SK-N-SH treated with all-trans-retinoic acid at 6 μM for 48 hours (cell line): ENCODE measurements around the gene ASF1B.

ENCODE experiments used
- ATAC-seq: fragments of 200-7000 bp; cut with Tn5 transposase; 3 replicates; pipeline ENCODE4 v1.9.1; 2020; ENCODE audit warnings: mild to moderate bottlenecking, moderate library complexity
- ARNTL ChIP-seq: fragments of 450-650 bp; formaldehyde crosslinking; IDR thresholded peaks from 2 replicates; pipeline ENCODE4 v1.5.0; 2020; ENCODE audit warnings: low read depth, mild to moderate bottlenecking, moderate library complexity, borderline replicate concordance
- BACH2 ChIP-seq: fragments of 250-450 bp; sonication (Bioruptor Pico); IDR thresholded peaks from 2 replicates; pipeline ENCODE4 v1.9.0; 2021; ENCODE audit warnings: mild to moderate bottlenecking, borderline replicate concordance
- CSDC2 ChIP-seq: fragments of 250-450 bp; sonication (Bioruptor Pico); IDR thresholded peaks from 2 replicates; pipeline ENCODE4 v1.5.0; 2020; ENCODE audit warnings: mild to moderate bottlenecking, moderate library complexity
- ESRRG ChIP-seq: fragments of 250-450 bp; sonication (Bioruptor Pico); IDR thresholded peaks from 2 replicates; pipeline ENCODE4 v1.6.1; 2021; ENCODE audit warnings: mild to moderate bottlenecking
- GLIS3 ChIP-seq: fragments of 250-450 bp; sonication (Bioruptor Pico); IDR thresholded peaks from 2 replicates; pipeline ENCODE4 v1.5.0; 2020; ENCODE audit warnings: mild to moderate bottlenecking, moderate library complexity
- OSR1 ChIP-seq: fragments of 250-450 bp; sonication (Bioruptor Pico); IDR thresholded peaks from 2 replicates; pipeline ENCODE4 v1.8.0; 2022; ENCODE audit warnings: moderate library complexity, mild to moderate bottlenecking, inconsistent platforms
- PPARA ChIP-seq: fragments of 250-450 bp; sonication (Bioruptor Pico); IDR thresholded peaks from 2 replicates; pipeline ENCODE4 v1.5.0; 2020; ENCODE audit warnings: mild to moderate bottlenecking, borderline replicate concordance
- RARB ChIP-seq: fragments of 250-450 bp; sonication (Bioruptor Pico); IDR thresholded peaks from 2 replicates; pipeline ENCODE4 v1.8.0; 2021; ENCODE audit warnings: mild to moderate bottlenecking, moderate library complexity
- SNAI2 ChIP-seq: fragments of 250-450 bp; sonication (Bioruptor Pico); IDR thresholded peaks from 2 replicates; pipeline ENCODE4 v1.5.0; 2020; ENCODE audit warnings: mild to moderate bottlenecking, moderate library complexity
- TCF4 ChIP-seq: fragments of 250-450 bp; sonication (Bioruptor Pico); IDR thresholded peaks from 2 replicates; pipeline ENCODE4 v1.8.0; 2021; ENCODE audit warnings: mild to moderate bottlenecking, moderate library complexity, borderline replicate concordance
- ZC3H10 ChIP-seq: fragments of 250-450 bp; sonication (Bioruptor Pico); IDR thresholded peaks from 2 replicates; pipeline ENCODE4 v1.5.1; 2021; ENCODE audit warnings: mild to moderate bottlenecking, moderate library complexity
- ZFP3 ChIP-seq: fragments of 250-450 bp; sonication (Bioruptor Pico); IDR thresholded peaks from 2 replicates; pipeline ENCODE4 v1.5.0; 2020; ENCODE audit warnings: mild to moderate bottlenecking, moderate library complexity
- ZFP30 ChIP-seq: fragments of 450-650 bp; formaldehyde crosslinking; IDR thresholded peaks from 2 replicates; pipeline ENCODE4 v1.5.0; 2022; ENCODE audit warnings: mild to moderate bottlenecking, moderate library complexity
- ZNF565 ChIP-seq: fragments of 450-650 bp; formaldehyde crosslinking; conservative IDR thresholded peaks from 2 replicates; pipeline ENCODE4 v1.5.0; 2020; ENCODE audit warnings: low read depth, mild to moderate bottlenecking, moderate library complexity
- ZNF70 ChIP-seq: fragments of 450-650 bp; formaldehyde crosslinking; IDR thresholded peaks from 2 replicates; pipeline ENCODE4 v1.5.0; 2020; ENCODE audit warnings: mild to moderate bottlenecking, moderate library complexity
- ZNF8 ChIP-seq: fragments of 450-650 bp; formaldehyde crosslinking; IDR thresholded peaks from 2 replicates; pipeline ENCODE4 v1.5.0; 2020; ENCODE audit warnings: mild to moderate bottlenecking, moderate library complexity
- TF ChIP-seq, protein P1 (sequence below): fragments of 250-450 bp; sonication (Bioruptor Pico); IDR thresholded peaks from 2 replicates; pipeline ENCODE4 v1.8.0; 2020; ENCODE audit warnings: mild to moderate bottlenecking, moderate library complexity, borderline replicate concordance
- TF ChIP-seq, protein P2 (sequence below): fragments of 250-450 bp; sonication (Bioruptor Pico); IDR thresholded peaks from 2 replicates; pipeline ENCODE4 v1.8.0; 2021; ENCODE audit warnings: low read depth, mild to moderate bottlenecking, moderate library complexity, borderline replicate concordance
- TF ChIP-seq, protein P3 (sequence below): fragments of 250-450 bp; sonication (Bioruptor Pico); IDR thresholded peaks from 2 replicates; pipeline ENCODE4 v1.5.0; 2020; ENCODE audit warnings: mild to moderate bottlenecking, moderate library complexity
- TF ChIP-seq, protein P4 (sequence below): fragments of 250-450 bp; sonication (Bioruptor Pico); IDR thresholded peaks from 2 replicates; pipeline ENCODE4 v1.5.1; 2021; ENCODE audit warnings: mild to moderate bottlenecking, moderate library complexity
- TF ChIP-seq, protein P5 (sequence below): fragments of 250-450 bp; sonication (Bioruptor Pico); IDR thresholded peaks from 2 replicates; pipeline ENCODE4 v1.5.1; 2020; ENCODE audit warnings: low read depth, mild to moderate bottlenecking, moderate library complexity

Gene ASF1B

GRCh38 chr19:14159059-14159458 lies 22.7 kb upstream of the ASF1B start:
- TF ChIP-seq ESRRG (no peak), BACH2 (CRISPR knock-in tag) (no peak), ZNF8 (CRISPR knock-in tag) (no peak), ZNF70 (CRISPR knock-in tag) (no peak), OSR1 (CRISPR knock-in tag) (no peak), GLIS3 (CRISPR knock-in tag) (no peak), TCF4 (CRISPR knock-in tag) (no peak), CSDC2 (no peak), ARNTL (CRISPR knock-in tag) (no peak), ZNF565 (CRISPR knock-in tag) (no peak), SNAI2 (CRISPR knock-in tag) (no peak), PPARA (no peak), ZFP3 (no peak)
- TF ChIP-seq, protein P1, sequence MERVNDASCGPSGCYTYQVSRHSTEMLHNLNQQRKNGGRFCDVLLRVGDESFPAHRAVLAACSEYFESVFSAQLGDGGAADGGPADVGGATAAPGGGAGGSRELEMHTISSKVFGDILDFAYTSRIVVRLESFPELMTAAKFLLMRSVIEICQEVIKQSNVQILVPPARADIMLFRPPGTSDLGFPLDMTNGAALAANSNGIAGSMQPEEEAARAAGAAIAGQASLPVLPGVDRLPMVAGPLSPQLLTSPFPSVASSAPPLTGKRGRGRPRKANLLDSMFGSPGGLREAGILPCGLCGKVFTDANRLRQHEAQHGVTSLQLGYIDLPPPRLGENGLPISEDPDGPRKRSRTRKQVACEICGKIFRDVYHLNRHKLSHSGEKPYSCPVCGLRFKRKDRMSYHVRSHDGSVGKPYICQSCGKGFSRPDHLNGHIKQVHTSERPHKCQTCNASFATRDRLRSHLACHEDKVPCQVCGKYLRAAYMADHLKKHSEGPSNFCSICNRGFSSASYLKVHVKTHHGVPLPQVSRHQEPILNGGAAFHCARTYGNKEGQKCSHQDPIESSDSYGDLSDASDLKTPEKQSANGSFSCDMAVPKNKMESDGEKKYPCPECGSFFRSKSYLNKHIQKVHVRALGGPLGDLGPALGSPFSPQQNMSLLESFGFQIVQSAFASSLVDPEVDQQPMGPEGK: no peak
- TF ChIP-seq, protein P2, sequence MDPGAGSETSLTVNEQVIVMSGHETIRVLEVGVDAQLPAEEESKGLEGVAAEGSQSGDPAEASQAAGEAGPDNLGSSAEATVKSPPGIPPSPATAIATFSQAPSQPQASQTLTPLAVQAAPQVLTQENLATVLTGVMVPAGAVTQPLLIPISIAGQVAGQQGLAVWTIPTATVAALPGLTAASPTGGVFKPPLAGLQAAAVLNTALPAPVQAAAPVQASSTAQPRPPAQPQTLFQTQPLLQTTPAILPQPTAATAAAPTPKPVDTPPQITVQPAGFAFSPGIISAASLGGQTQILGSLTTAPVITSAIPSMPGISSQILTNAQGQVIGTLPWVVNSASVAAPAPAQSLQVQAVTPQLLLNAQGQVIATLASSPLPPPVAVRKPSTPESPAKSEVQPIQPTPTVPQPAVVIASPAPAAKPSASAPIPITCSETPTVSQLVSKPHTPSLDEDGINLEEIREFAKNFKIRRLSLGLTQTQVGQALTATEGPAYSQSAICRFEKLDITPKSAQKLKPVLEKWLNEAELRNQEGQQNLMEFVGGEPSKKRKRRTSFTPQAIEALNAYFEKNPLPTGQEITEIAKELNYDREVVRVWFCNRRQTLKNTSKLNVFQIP (CRISPR knock-in tag): no peak
- no peak for ATAC-seq

- TF ChIP-seq ZNF70 (CRISPR knock-in tag): no peak
- TF ChIP-seq, protein P1: no peak
- TF ChIP-seq ESRRG: no peak
- no peak for TF ChIP-seq BACH2 (CRISPR knock-in tag)
- TF ChIP-seq OSR1 (CRISPR knock-in tag): no peak
- no peak for TF ChIP-seq ZC3H10
- ATAC-seq: no peak
Measured at GRCh38 chr19:14158276-14159023, 22.1 kb upstream of the ASF1B start.

GRCh38 chr19:14156971-14157717 lies 20.8 kb upstream of the ASF1B start:
- ATAC-seq: no peak
- no peak for TF ChIP-seq TCF4 (CRISPR knock-in tag)
- no peak for TF ChIP-seq ZNF565 (CRISPR knock-in tag)
- TF ChIP-seq ARNTL (CRISPR knock-in tag): no peak
- TF ChIP-seq, protein P3, sequence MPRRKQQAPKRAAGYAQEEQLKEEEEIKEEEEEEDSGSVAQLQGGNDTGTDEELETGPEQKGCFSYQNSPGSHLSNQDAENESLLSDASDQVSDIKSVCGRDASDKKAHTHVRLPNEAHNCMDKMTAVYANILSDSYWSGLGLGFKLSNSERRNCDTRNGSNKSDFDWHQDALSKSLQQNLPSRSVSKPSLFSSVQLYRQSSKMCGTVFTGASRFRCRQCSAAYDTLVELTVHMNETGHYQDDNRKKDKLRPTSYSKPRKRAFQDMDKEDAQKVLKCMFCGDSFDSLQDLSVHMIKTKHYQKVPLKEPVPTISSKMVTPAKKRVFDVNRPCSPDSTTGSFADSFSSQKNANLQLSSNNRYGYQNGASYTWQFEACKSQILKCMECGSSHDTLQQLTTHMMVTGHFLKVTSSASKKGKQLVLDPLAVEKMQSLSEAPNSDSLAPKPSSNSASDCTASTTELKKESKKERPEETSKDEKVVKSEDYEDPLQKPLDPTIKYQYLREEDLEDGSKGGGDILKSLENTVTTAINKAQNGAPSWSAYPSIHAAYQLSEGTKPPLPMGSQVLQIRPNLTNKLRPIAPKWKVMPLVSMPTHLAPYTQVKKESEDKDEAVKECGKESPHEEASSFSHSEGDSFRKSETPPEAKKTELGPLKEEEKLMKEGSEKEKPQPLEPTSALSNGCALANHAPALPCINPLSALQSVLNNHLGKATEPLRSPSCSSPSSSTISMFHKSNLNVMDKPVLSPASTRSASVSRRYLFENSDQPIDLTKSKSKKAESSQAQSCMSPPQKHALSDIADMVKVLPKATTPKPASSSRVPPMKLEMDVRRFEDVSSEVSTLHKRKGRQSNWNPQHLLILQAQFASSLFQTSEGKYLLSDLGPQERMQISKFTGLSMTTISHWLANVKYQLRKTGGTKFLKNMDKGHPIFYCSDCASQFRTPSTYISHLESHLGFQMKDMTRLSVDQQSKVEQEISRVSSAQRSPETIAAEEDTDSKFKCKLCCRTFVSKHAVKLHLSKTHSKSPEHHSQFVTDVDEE (CRISPR knock-in tag): no peak
- TF ChIP-seq, protein P4, sequence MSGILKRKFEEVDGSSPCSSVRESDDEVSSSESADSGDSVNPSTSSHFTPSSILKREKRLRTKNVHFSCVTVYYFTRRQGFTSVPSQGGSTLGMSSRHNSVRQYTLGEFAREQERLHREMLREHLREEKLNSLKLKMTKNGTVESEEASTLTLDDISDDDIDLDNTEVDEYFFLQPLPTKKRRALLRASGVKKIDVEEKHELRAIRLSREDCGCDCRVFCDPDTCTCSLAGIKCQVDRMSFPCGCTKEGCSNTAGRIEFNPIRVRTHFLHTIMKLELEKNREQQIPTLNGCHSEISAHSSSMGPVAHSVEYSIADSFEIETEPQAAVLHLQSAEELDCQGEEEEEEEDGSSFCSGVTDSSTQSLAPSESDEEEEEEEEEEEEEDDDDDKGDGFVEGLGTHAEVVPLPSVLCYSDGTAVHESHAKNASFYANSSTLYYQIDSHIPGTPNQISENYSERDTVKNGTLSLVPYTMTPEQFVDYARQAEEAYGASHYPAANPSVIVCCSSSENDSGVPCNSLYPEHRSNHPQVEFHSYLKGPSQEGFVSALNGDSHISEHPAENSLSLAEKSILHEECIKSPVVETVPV: no peak
- TF ChIP-seq, protein P2 (CRISPR knock-in tag): no peak
- TF ChIP-seq PPARA: no peak
- TF ChIP-seq ZC3H10: no peak
- TF ChIP-seq, protein P5, sequence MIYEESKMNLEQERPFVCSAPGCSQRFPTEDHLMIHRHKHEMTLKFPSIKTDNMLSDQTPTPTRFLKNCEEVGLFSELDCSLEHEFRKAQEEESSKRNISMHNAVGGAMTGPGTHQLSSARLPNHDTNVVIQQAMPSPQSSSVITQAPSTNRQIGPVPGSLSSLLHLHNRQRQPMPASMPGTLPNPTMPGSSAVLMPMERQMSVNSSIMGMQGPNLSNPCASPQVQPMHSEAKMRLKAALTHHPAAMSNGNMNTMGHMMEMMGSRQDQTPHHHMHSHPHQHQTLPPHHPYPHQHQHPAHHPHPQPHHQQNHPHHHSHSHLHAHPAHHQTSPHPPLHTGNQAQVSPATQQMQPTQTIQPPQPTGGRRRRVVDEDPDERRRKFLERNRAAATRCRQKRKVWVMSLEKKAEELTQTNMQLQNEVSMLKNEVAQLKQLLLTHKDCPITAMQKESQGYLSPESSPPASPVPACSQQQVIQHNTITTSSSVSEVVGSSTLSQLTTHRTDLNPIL (CRISPR knock-in tag): no peak
- no peak for TF ChIP-seq RARB (CRISPR knock-in tag)
- no peak for TF ChIP-seq ZFP30 (CRISPR knock-in tag)
- TF ChIP-seq, protein P1: no peak
- TF ChIP-seq ZNF8 (CRISPR knock-in tag): no peak
